ENCODE results near the gene MPC1. TPM values are rescaled to one million over a fixed set of nuclear protein-coding genes. Genes with fewer than 3 reads are reported as not detected.
"Not testable (repeated sequence)": the region's sequence is repeated elsewhere in the genome, so short reads cannot be mapped to it uniquely, and the experiment has no call there.

Gene MPC1
- total RNA-seq, 1 donor from 2014 or later: 23.8 TPM

- H3K36me3 ChIP-seq: no peaks in the 10 kb centered on the region
- no peaks in the 10 kb centered on the region for H3K9me3 ChIP-seq
- H3K4me1 ChIP-seq: no peaks in the 10 kb centered on the region
- no peaks in the 10 kb centered on the region for H3K27me3 ChIP-seq
- DNase-seq (ENCODE audit: low spot score in 2 of 2): no peak
- intact Hi-C loops (cut with DNase I): no loop called here
- no peak overlapping the region for H3K4me3 ChIP-seq
- H3K27ac ChIP-seq: no peak overlapping the region
- no peak for TF ChIP-seq CTCF (IDR thresholded peaks at IDR 0.05)
These were observed 23.5 kb upstream of the MPC1 start for GRCh38 chr6:166406197-166406596.

- H3K36me3 ChIP-seq: no peaks in the 10 kb centered on the region
- no peak overlapping the region for H3K4me3 ChIP-seq
- peaks cover 0 to 2% of the 10 kb centered on the region in 2 donors for H3K4me1 ChIP-seq
- no peak for TF ChIP-seq CTCF (IDR thresholded peaks at IDR 0.05)
- no peaks in the 10 kb centered on the region for H3K27me3 ChIP-seq
- H3K9me3 ChIP-seq: no peaks in the 10 kb centered on the region
- H3K27ac ChIP-seq: no peak overlapping the region
- DNase-seq (ENCODE audit: low spot score in 2 of 2): no peak
- intact Hi-C loops (cut with DNase I): no loop called here
These were observed 22.6 kb upstream of the MPC1 start for GRCh38 chr6:166405386-166405785.

- no peak overlapping the region for H3K27ac ChIP-seq
- intact Hi-C loops (cut with DNase I): no loop called here
- no peak for TF ChIP-seq CTCF (IDR thresholded peaks at IDR 0.05)
These were observed 20.0 kb upstream of the MPC1 start for GRCh38 chr6:166402582-166403277.

GRCh38 chr6:166400649-166401250, 18.0 kb upstream of the MPC1 start:
- H3K27ac ChIP-seq, H3K4me1 ChIP-seq, H3K27me3 ChIP-seq, H3K36me3 ChIP-seq, H3K4me3 ChIP-seq, H3K9me3 ChIP-seq: not testable (repeated sequence)
- peak; percentile 75 to 84 (median 78) for TF ChIP-seq CTCF (IDR thresholded peaks at IDR 0.05)
- intact Hi-C loops (cut with DNase I): loop anchor here (1.0 kb wide), 2 partner anchors 87 to 125 kb away; no protein-coding TSS in a partner anchor
- peak in 1 of 2 donors; percentile 79 for DNase-seq (ENCODE audit: low spot score in 2 of 2)

More at GRCh38 chr6:166402582-166403277, 20.0 kb upstream of the MPC1 start:
- peaks cover 0 to 2% of the 10 kb centered on the region in 2 donors for H3K4me1 ChIP-seq
- no peaks in the 10 kb centered on the region for H3K36me3 ChIP-seq
- DNase-seq (ENCODE audit: low spot score in 2 of 2): no peak
- no peak overlapping the region for H3K4me3 ChIP-seq
- H3K9me3 ChIP-seq: no peaks in the 10 kb centered on the region
- H3K27me3 ChIP-seq: no peaks in the 10 kb centered on the region

- Histone ChIP-seq H3K27ac (no peak overlapping the region), H3K36me3 (no peaks in the 10 kb centered on the region), H3K4me1 (peaks cover 0 to 2% of the 10 kb centered on the region in 2 donors), H3K27me3 (no peaks in the 10 kb centered on the region), H3K9me3 (no peaks in the 10 kb centered on the region), H3K4me3 (no peak overlapping the region)
- no peak for TF ChIP-seq CTCF (IDR thresholded peaks at IDR 0.05)
- no peak for DNase-seq (ENCODE audit: low spot score in 2 of 2)
- intact Hi-C loops (cut with DNase I): loop anchor here (1.0 kb wide), 2 partner anchors 87 to 125 kb away; no protein-coding TSS in a partner anchor
These were observed 17.4 kb upstream of the MPC1 start for GRCh38 chr6:166400181-166400580.

All from ascending aorta (tissue), 2 donors.